AG20443 (cell line): ENCODE data around the gene STX11.

ENCODE experiments used
- DNase-seq: peaks from one replicate; pipeline ENCODE4 v3.0.0; 2012; ENCODE audit warnings: low spot score, mixed read lengths

STX11 gene

GRCh38 chr6:144215402-144215931, 65.2 kb downstream of the STX11 start:
- peak; percentile 69 for DNase-seq

- peak; percentile 95 for DNase-seq
These were observed 65.8 kb downstream of the STX11 start for GRCh38 chr6:144215932-144216667.

GRCh38 chr6:144216668-144217218, 66.4 kb downstream of the STX11 start:
- peak; percentile 87 for DNase-seq

GRCh38 chr6:144217264-144217663, 66.9 kb downstream of the STX11 start:
- DNase-seq = peak; percentile 21

- no peak for DNase-seq
These were observed 67.5 kb downstream of the STX11 start for GRCh38 chr6:144217797-144218196.

GRCh38 chr6:144219056-144219685, 68.9 kb downstream of the STX11 start:
- DNase-seq = peak; percentile 40

GRCh38 chr6:144220031-144220790, 69.9 kb downstream of the STX11 start:
- no peak for DNase-seq

GRCh38 chr6:144223686-144224085, 73.4 kb downstream of the STX11 start:
- DNase-seq = peak; percentile 34

GRCh38 chr6:144231721-144232120, 81.4 kb downstream of the STX11 start:
- DNase-seq = no peak

- no peak for DNase-seq
These were observed 82.0 kb downstream of the STX11 start for GRCh38 chr6:144232176-144232831.

- no peak for DNase-seq
These were observed 82.5 kb downstream of the STX11 start for GRCh38 chr6:144232832-144233230.

GRCh38 chr6:144234399-144234798, 84.1 kb downstream of the STX11 start:
- DNase-seq = no peak

GRCh38 chr6:144234935-144235334, 84.6 kb downstream of the STX11 start:
- DNase-seq = no peak
